SK-MEL-5 (cell line): Measurements from ENCODE around the gene SLC25A28. TPM values are rescaled to one million over a fixed set of nuclear protein-coding genes. Genes with fewer than 3 reads are reported as not detected.
"Not testable (repeated sequence)": the region's sequence is repeated elsewhere in the genome, so short reads cannot be mapped to it uniquely, and the experiment has no call there.

Experiments
- DNase-seq: peaks from one replicate; pipeline ENCODE4 v3.0.0-alpha.2; 2016; ENCODE audit warnings: low read depth, low spot score
- in situ Hi-C: cut with HindIII; loops from 2 replicates; pipeline ENCODE4 v1.10.0; 2016; ENCODE audit warnings: low sequenced_read_pairs, high pct_unique_total_duplicates, low pct_unique_long_range_greater_than_20kb
- total RNA-seq: library from RNA; depleted of rRNA; stranded (reverse); fragments of >200 nt; shearing (Covaris generic); gene quantifications from 2 replicates; pipeline ENCODE4 v1.2.3, GENCODE V29; 2014

The SLC25A28 gene
- total RNA-seq, 1 experiment from 2014 or later = 14.6 TPM

DNA sequence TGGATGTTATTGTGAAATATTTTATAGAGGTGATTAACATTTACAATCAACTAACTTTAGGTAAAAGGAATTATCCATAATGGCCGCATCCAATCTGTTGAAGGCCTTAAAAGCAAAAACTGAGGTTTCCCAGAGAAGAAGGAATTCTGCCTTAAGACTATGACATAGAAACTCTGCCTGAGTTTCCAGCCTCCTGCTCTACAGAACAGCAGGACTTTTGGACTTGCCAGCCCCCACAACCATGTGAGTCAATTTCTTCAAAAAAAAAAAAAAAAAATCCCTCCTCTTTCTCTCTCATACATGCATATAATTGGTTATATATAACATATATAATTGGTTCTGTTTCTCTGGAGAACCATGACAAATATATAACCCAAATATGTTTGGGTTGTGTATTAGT is 15.4 kb downstream of the SLC25A28 start:
- in situ Hi-C loops = no loop called here
- DNase-seq = no peak

DNA sequence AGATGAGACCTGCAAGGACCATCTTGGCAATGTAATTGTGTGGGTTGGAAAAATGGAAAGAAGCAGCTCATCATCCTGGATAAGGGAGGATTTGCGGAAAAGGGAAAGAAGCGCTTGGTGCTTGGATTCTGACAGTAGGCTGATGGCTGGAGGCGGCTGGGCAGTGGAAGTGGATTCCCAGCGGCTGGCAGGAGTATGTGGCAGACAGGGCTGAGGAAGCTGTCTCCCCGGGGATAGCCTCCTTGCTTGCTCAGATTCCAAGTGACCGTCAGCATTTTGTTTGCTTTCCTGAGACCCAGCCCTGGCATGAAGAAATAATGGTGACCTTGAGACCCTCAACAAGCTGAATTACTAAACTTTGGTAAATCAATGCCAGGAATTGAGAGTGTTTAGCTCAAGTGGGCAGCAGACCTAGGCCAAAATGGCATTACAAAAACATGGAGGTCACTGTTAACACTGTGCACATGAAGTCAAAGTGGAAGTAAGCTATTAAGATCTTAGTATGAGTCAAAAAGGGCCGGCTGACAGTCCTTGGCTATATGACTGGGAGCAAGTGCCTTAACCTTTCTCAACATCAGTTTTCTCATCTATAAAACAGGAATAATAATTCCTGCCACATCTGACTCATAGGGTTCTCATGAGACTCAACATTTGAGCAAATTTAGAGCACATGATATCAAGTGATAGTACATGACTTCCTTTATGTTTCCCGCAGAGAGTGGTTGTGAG is 21.3 kb downstream of the SLC25A28 start:
- in situ Hi-C loops = no loop called here
- DNase-seq = no peak

DNA sequence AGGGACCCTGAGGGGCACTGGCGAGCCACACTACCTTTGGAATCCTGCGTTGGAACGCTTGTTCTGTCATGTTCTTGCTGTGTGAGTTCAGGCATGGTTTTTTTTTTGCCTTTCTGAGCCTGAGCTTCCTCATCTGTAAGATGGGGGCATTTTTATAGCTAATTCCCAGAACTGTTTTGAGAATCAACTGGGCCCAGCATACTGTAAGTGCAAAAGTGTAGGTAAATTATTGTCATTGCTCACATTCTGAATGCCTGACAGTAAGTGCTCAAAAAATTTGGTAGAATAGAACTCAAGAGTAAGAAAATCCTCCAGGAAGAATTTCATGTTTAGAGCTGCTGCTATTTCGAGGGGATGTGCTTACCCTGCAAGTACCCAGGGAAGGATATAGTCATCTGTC is 22.2 kb downstream of the SLC25A28 start:
- in situ Hi-C loops = no loop called here

DNA sequence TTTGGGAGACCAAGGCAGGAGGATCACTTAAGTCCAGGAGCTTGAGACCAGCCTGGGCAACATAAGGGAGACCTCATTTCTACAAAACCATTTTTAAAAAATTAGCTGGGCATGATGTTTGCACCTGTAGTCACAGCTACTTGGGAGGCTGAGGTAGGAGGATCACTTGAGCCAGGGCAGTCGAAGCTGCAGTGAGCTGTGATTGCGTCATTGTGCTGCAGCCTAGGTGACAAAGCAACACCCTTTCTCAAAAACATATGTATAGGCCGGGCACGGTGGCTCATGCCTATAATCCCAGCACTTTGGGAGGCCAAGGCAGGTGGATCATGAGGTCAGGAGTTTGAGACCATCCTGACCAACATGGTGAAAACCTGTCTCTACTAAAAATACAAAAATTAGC is 23.5 kb downstream of the SLC25A28 start:
- in situ Hi-C loops, DNase-seq: not testable (repeated sequence)

More for the DNA sequence above, 22.2 kb downstream of the SLC25A28 start:
- DNase-seq = no peak

DNA sequence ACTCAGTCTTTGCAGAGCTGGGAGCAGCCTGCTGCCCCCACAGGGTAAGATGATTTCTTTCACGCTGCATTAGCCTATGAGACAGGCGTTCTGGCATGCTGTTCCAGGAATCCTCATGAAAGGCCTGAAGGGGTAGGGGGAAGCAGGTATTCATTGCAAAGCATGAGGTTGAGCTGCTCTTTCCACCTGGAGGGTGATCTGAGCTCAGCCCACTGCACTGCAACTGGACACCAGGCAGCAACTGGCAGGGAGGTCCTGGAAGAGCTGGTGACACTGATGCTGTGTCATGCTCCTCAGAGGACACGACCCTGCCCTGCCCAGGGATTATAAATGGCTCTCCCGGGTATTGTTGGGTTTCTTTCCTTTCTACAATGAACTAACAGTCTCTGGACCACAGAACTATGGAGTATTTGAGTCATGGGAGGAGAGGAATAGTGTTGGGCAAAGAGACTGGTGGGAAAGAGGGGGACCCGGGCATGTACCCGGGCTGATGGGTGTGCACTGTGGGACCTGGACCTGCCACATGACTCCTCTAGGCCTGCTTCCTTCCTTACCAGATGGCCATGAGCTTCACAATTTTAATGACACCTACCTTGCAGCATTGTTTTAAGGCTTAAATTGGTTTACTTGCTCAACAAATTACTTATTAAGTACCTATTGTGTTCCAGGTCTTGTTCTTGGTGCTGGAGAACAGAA is 24.3 kb downstream of the SLC25A28 start:
- in situ Hi-C loops = no loop called here
- DNase-seq = no peak

DNA sequence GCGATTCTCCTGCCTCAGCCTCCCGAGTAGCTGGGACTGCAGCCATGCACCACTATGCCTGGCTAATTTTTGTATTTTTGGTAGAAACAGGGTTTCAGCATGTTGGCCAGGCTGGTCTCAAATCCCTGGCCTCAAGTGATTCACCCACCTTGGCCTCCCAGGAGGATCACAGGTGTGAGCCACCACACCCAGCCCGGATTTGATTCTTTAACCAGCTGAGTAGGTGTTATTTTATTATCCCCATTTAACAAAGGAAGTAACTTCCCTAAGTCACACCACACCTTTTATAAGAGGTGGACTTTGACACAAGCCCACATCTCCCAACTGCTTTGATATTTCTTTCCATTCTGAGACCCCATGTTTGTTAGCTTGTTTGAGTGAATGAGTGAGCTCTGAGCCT is 25.0 kb downstream of the SLC25A28 start:
- in situ Hi-C loops = no loop called here
- DNase-seq = no peak

DNA sequence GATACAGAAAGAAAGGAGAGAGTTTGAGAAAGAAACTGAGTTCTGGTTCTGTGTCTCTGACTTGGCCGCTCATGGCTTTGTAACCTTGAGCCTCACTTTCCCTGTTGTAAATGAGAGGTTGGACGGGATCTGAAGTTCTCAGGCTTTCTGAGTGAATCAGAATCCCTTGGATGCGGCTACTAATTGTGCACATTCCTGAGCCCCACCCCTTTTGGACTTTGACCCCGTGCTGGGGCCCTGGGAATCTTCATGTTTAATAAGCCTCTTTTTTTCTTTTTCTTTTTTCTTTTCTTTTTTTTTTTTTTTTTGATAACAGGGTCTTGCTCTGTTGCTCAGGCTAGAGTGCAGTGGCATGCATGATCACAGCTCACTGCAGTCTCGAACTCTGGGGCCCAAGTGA is 26.9 kb downstream of the SLC25A28 start:
- in situ Hi-C loops = no loop called here
- no peak for DNase-seq

DNA sequence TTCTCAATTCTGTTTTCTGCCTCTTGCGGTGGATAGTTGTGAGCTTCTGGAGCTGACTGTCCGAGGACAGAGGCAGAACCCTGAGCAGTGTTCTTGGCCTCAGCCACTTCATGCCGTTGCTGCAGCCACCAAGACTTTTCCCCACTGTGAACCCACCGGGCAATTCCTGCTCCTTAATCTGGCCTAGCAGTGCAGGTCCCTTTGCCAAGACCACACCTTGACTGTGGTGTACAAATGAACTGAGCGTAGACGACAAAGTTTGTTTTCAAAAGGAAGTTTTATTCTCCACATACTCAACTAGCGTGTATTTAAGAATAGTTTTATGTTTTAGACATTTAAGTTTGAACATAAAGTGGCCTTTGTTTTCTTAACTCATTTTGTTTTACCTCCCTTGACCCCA is 29.4 kb downstream of the SLC25A28 start:
- DNase-seq = no peak
- in situ Hi-C loops = no loop called here

DNA sequence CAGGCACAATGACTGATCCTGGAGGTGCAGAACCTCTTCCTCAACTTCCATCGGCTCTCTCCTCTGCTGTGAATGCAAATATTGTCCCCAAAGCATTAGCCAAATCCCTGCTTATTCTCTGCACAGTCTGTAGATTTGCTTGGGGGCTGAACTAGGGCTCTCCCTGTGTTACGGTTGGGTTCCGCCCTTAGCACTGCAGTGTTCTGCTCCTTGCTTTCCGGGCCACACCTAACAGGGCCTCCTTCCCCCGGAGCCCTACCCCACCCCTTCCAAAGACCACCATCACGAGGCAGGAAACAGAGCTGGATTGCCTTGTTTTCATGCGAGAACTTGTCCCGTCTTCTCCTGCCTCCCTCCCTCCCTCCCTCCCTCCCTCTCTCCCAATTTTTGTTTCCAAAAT is 36.6 kb downstream of the SLC25A28 start:
- DNase-seq = no peak
- in situ Hi-C loops = no loop called here

DNA sequence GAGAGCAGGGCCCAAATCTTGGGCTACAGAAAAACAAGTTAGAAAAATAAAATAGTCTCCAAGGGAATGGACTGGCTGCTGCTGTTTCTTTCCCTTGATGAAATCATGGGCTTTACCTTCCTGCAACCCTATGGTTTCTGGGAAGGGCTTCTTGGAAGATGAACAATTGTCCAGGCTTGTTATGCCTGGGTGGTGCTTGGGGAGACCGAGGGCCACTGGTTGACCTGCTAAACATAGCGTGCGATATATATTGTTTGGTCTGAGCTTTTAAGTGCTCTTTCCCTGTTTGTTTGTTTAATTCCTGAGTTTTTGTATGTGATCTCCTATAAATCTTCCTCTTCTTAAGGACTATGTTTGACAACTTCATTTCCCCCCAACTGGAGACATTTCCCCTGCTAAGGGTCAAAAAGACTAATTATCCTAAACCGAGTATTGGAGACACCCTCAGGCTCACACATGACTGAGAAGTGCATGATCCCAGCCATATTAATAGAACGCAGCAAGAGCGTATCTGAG is 37.9 kb downstream of the SLC25A28 start:
- in situ Hi-C loops = no loop called here
- peak; percentile 37 for DNase-seq

DNA sequence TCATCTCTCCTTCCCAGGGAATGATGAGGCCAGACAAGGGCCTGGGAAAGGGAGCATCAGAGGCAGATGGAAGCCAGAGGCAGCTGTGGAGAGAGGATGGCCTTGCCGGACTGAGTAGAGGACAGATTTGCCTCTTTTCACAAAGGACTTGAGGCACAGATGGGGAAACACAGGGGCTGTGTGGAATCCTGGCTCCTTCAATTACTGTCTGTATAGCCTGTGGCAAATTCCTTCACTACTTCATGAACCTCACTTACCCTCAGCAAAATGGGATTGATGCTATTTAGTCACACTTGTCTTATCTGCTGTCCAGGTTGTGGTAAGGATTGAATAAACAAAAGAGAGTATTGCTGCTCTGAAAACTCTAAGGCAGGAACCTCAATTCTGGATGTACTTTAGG is 40.3 kb downstream of the SLC25A28 start:
- DNase-seq = no peak

DNA sequence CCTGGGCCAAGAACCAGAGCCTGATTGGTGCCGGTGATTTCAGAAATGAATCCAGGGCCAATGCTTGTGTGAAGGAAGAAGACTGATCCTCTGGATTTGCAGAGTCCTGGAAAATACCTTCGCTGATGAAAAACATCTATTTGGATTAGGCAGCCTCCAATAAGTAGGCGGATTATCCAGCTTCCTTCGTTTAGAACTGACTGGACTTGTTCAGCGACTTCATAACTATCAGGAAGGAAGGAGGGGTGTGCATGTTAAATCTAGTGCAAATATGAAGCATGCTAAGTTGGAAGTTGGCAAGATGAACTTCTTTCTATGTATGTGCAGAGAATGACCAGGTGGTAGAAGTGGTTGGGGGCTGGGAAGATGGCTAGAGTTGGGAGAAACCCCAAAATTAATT is 46.4 kb downstream of the SLC25A28 start:
- in situ Hi-C loops = no loop called here

More for the DNA sequence above, 40.3 kb downstream of the SLC25A28 start:
- in situ Hi-C loops = no loop called here

DNA sequence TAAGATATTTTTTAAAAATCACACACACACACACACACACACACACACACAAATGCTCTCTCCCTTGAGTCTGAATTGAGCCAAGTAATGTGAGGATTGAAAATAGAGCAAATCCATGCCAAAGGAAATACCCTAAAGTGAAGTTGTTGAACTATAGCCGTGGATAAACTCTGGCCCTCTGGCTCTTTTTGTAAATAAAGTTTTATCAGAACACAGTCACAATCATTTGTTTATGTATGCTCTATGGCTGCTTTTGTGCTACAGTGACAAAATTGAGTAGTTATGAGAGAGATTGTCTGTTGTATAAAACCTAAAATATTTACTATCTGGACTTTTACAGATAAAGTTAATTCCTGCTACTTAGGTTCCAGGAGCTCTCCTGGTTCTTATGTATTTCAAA is 48.4 kb downstream of the SLC25A28 start:
- in situ Hi-C loops = no loop called here

More for the DNA sequence above, 46.4 kb downstream of the SLC25A28 start:
- DNase-seq = no peak

DNA sequence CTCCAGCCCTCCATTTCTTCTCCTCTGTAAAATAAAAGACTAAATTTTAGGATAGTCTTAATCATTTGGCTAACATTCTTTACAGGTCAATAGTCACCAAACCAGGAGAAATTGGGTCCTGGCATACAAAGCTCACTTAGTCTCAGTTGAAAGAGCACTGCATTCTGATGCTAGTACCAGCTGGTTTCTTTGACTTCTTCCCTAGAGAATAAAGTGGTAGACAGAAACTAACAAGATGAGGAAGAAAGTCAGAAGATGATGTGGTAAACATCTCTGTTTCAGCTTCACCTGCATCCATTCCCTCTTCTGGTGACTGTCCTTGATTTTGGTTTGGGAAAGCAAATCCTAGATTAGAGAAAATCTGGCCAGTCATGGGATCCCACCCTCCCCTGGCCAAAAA is 50.3 kb downstream of the SLC25A28 start:
- in situ Hi-C loops = no loop called here
- no peak for DNase-seq

More for the DNA sequence above, 48.4 kb downstream of the SLC25A28 start:
- no peak for DNase-seq

DNA sequence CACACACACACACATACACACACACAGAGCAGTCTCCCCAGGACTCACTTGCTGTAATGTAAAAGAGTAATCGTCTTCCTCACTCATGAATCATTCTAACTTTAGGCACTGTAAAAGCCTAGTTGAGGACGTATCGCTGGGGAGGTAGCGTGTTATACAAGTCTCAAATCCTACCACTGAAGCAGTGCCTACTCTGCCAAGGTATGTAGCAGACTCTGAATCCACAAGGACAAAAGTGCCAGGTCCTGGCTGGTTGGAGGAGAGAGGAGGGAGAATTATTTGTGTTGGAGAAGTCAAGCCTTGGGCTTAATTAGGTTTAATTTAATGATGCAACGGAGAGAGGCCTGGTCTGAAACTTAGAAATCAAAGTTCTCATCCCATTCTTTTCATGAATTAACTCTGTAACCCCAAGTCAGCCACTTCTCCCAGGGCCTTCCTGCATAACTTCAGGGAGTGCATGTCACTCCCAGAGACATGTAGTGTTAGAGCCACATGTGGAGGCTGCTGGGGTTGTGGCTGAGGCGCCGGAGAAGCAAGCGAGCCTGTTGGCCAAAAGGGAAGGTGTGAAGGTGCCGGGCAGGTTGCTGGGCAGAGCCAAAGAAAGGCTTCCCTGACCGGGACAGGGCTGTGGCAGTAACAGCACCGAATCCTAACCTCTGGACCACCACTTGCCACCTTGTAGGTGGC is 50.8 kb downstream of the SLC25A28 start:
- in situ Hi-C loops = no loop called here

DNA sequence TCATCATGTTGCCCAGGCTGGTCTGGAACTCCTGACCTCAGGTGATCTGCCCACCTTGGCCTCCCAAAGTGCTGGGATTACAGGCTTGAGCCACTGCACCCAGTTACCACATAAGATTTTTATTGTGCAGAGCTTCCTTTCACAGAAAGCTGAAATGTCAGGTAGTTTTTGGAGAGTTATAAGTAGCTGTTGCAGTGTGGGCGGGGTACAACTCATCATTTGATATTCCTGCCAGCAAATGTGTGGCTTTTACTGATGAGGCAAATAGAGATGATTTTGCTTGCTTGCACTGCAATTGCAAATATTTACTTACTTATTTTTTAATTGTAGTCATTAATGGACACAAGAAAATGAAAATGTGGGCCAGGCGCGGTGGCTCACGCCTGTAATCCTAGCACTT is 55.1 kb downstream of the SLC25A28 start:
- DNase-seq = no peak

More for the DNA sequence above, 50.8 kb downstream of the SLC25A28 start:
- DNase-seq = no peak

DNA sequence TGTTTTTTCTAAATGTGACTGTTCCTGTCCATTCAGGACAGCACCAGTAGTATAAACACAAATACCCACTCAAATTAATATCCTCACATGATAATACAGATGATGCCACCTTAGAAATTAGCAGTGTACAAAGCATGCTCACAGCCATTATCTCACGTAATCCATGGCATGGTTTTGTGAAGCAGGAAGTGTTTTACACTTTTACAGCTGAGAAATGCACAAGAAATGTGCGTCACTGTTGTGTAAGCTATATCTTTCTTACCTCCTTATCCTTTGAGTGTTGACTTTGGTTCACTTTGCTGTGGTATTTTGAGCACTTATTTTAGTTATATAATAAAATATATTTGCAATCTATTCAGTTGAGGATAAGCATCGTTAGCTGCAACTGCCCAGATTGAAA is 55.9 kb downstream of the SLC25A28 start:
- in situ Hi-C loops = no loop called here
- no peak for DNase-seq

More for the DNA sequence above, 55.1 kb downstream of the SLC25A28 start:
- in situ Hi-C loops = no loop called here

DNA sequence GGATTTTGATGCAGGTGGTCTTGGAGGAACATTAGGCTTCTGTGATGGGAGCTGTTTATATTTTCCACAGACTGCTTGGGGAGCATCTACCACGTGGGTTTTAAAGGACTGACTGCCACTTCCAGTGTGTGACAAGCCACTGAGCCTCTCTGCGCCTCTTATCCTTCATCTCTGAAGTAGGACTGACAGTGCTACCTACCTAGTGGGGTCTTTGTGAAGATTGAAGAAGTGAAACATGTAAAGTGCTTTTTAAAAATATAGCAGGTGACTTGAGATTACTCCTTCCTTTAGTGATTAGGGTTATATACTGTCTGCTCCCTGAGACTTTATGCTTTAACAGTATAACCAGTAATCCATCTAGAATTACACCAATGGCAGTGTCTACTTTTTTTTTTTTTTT is 57.6 kb downstream of the SLC25A28 start:
- no peak for DNase-seq
- in situ Hi-C loops = no loop called here
